Measurements from ENCODE around the gene AFF4. TPM values are rescaled to one million over a fixed set of nuclear protein-coding genes. Genes with fewer than 3 reads are reported as not detected.

AFF4 gene
- total RNA-seq, 4 donors from 2014 or later = 47.6 to 109 (median 72.6) TPM

DNA sequence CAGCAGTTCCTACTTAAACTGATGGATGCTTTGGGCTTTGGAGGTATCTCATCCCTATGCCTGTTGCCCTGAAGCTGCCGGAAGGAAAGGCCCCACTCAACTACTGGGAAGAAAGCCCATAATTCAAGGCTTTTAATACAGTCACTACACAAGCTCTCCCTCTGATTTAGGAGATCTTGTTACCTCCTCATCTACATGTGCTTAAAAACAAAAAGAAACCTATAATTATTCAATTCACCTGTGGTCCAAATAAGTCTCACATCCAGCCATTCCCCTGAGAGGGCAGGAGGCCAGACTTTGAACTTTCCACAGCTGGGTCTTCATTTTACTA, 90.7 kb downstream of the AFF4 start:
- no peaks in the 10 kb centered on the region for H3K27me3 ChIP-seq
- H3K9me3 ChIP-seq = no peaks in the 10 kb centered on the region
- no peak overlapping the region for H3K4me3 ChIP-seq
- peak overlapping the region in 3 of 4 donors; percentile 3 to 86 (median 77) for H3K27ac ChIP-seq
- no peak for TF ChIP-seq POLR2A (IDR thresholded peaks at IDR 0.05)
- TF ChIP-seq, protein P1, sequence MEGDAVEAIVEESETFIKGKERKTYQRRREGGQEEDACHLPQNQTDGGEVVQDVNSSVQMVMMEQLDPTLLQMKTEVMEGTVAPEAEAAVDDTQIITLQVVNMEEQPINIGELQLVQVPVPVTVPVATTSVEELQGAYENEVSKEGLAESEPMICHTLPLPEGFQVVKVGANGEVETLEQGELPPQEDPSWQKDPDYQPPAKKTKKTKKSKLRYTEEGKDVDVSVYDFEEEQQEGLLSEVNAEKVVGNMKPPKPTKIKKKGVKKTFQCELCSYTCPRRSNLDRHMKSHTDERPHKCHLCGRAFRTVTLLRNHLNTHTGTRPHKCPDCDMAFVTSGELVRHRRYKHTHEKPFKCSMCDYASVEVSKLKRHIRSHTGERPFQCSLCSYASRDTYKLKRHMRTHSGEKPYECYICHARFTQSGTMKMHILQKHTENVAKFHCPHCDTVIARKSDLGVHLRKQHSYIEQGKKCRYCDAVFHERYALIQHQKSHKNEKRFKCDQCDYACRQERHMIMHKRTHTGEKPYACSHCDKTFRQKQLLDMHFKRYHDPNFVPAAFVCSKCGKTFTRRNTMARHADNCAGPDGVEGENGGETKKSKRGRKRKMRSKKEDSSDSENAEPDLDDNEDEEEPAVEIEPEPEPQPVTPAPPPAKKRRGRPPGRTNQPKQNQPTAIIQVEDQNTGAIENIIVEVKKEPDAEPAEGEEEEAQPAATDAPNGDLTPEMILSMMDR (IDR thresholded peaks at IDR 0.05) = no peak
- H3K4me1 ChIP-seq = peaks cover 0 to 19% (median 2%) of the 10 kb centered on the region in 4 donors
- H3K36me3 ChIP-seq = peaks cover 0 to 53% (median 0%) of the 10 kb centered on the region in 3 donors
- DNase-seq = no peak

DNA sequence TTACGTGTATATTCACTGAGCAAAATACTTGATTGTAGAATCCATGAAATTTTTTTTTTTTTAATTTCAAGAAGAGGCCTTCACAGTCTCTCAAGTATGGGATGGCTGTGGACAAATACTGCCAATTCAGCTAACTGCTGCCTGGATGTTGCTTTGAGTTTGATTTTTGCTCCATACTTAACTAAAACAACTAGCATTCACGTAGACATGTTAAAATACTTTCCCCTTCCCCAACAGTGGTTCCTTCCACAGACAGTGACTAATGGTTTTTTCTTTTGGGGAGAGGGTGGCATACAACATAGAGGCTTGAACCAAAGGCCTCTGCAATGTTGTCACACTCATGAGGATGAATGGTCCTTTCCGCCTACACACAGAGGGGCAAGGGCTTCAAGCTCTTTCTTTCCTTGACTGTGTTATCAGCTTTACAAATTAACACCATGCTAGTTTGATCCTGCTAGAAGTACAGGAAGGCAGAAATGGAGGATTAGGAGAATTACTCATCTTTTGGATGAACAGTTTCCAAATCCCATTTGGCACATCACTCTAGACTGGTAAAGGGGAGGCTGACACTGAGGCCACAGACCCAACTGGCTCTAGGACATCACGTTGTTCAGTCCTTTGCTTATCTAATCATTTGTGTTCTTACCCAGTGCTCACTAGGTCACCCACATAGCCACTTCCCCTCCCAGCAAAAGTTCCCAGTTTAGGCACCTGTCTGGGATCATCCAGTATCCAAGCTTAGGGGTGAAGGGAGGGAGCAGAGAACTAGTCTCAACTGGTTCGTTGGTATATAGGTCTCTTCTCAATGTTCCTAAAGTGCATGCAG, 91.8 kb downstream of the AFF4 start:
- H3K36me3 ChIP-seq = peaks cover 0 to 44% (median 0%) of the 10 kb centered on the region in 3 donors

DNA sequence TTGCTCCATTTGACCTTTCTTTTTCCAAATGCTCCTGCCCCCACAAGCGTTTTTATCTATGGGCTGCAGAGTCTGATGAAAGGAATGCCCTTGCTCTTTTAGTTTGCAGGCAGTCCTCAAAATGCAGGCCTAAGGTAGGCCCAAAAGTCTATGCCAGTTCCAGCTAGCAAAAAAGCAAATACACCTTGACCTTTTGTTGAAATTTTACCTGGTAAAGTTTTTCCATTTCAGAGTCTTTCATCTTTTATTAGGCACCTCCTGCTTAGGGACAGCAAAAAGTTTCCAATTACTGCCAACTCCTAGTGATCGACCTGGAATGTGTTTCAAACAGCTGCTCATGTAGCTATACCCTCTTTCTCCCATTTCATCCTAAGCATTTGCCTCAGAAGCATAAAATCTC, 92.6 kb downstream of the AFF4 start:
- Histone ChIP-seq H3K9me3 (no peaks in the 10 kb centered on the region), H3K4me3 (no peak overlapping the region), H3K27me3 (no peaks in the 10 kb centered on the region), H3K27ac (no peak overlapping the region), H3K36me3 (peaks cover 0 to 40% (median 0%) of the 10 kb centered on the region in 3 donors), H3K4me1 (peaks cover 0 to 24% (median 6%) of the 10 kb centered on the region in 4 donors)
- TF ChIP-seq POLR2A (IDR thresholded peaks at IDR 0.05) = no peak
- TF ChIP-seq, protein P1 (IDR thresholded peaks at IDR 0.05) = no peak
- no peak for DNase-seq

More for the DNA sequence above, 91.8 kb downstream of the AFF4 start:
- H3K27me3 ChIP-seq = no peaks in the 10 kb centered on the region
- no peak for TF ChIP-seq POLR2A (IDR thresholded peaks at IDR 0.05)
- TF ChIP-seq, protein P1 (IDR thresholded peaks at IDR 0.05) = no peak
- no peaks in the 10 kb centered on the region for H3K9me3 ChIP-seq
- peak overlapping the region in 2 of 4 donors; percentile 77 to 86 for H3K27ac ChIP-seq
- DNase-seq = no peak
- H3K4me1 ChIP-seq = peaks cover 0 to 24% (median 4%) of the 10 kb centered on the region in 4 donors
- no peak overlapping the region for H3K4me3 ChIP-seq

DNA sequence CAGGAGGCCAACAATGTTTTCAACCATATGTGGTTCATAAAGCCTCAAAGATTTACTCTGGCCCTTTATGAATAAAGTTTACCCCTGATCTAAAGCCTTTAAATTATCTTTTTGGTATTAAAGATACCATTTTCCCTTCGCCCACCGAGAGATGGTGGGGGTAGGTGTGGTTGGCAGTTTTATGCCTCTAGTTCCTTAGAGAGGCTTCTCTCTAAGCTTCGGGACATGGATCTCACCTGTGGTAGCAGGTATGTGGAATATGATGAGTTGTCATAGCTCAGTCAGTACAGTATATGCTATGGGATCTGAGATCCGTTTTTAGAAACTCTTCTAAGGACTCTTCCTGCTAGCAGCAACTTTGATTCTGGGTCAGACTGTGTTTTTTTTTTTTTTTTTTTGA, 94.7 kb downstream of the AFF4 start:
- Histone ChIP-seq H3K27ac (no peak overlapping the region), H3K4me1 (peaks cover 0 to 24% (median 8%) of the 10 kb centered on the region in 4 donors), H3K9me3 (no peaks in the 10 kb centered on the region), H3K27me3 (no peaks in the 10 kb centered on the region), H3K4me3 (no peak overlapping the region), H3K36me3 (peaks cover 0 to 33% (median 0%) of the 10 kb centered on the region in 3 donors)
- TF ChIP-seq POLR2A (IDR thresholded peaks at IDR 0.05) = no peak
- TF ChIP-seq, protein P1 (IDR thresholded peaks at IDR 0.05) = no peak
- no peak for DNase-seq

DNA sequence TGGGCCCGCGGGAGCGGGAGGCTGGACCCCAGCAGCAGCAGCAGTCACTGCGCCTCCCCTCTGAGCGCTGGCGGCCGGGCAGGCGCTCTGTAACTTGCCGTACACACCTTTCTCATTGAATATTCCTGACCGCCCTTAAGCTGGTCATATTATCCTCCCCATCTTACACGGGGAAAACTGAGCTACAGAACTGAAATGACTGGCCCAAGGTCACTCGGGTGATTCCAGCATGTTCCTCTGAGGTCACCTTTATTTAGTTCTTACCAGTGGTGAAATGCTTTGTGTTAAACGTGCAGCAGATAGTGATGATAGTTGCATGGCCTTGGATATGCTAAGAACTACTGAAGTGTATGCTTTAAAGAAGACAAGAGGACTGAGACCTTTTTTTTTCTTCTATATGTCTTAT, 96.4 kb downstream of the AFF4 start:
- no peak for DNase-seq
- no peak for TF ChIP-seq POLR2A (IDR thresholded peaks at IDR 0.05)
- TF ChIP-seq, protein P1 (IDR thresholded peaks at IDR 0.05) = no peak
- peaks cover 0 to 15% (median 7%) of the 10 kb centered on the region in 4 donors for H3K4me1 ChIP-seq
- H3K4me3 ChIP-seq = peak overlapping the region; percentile 62 to 90 (median 86)
- H3K27ac ChIP-seq = peak overlapping the region; percentile 91 to 96 (median 95)
- H3K27me3 ChIP-seq = no peaks in the 10 kb centered on the region
- no peaks in the 10 kb centered on the region for H3K9me3 ChIP-seq
- peaks cover 0 to 33% (median 0%) of the 10 kb centered on the region in 3 donors for H3K36me3 ChIP-seq

All from Peyer's patch (tissue), 4 donors.